Neuronal stem cell (in vitro differentiated cells): ENCODE results near the gene SERPINA5.
A peak's percentile ranks its signal among the peaks of the same experiment; 100 is the strongest.

Experiments used
- DNase-seq: peaks from one replicate; pipeline ENCODE4 v3.0.0-alpha.2; 2013; ENCODE audit warnings: low spot score
- H2AFZ ChIP-seq: one replicate; pipeline ENCODE4 v1.6.1; 2013; ENCODE audit warnings: mild to moderate bottlenecking, low read length, inconsistent platforms
- H2AK5ac ChIP-seq: 2 replicates; pipeline ENCODE4 v1.6.1; 2013; ENCODE audit warnings: low read depth, mild to moderate bottlenecking, inconsistent platforms, low read length, moderate library complexity, mixed read lengths
- H2BK120ac ChIP-seq: 2 replicates; pipeline ENCODE4 v1.6.1; 2013; ENCODE audit warnings: low read depth, mild to moderate bottlenecking, inconsistent platforms, low read length, moderate library complexity, mixed read lengths
- H2BK12ac ChIP-seq: one replicate; pipeline ENCODE4 v1.6.1; 2013; ENCODE audit warnings: low read length, inconsistent platforms
- H2BK15ac ChIP-seq: 2 replicates; pipeline ENCODE4 v1.6.1; 2013; ENCODE audit warnings: mild to moderate bottlenecking, low read length, inconsistent platforms, mixed read lengths
- H2BK5ac ChIP-seq: one replicate; pipeline ENCODE4 v1.6.1; 2013; ENCODE audit warnings: inconsistent platforms, mild to moderate bottlenecking, low read length, moderate library complexity
- H3K14ac ChIP-seq: one replicate; pipeline ENCODE4 v1.6.1; 2013; ENCODE audit warnings: low read length, inconsistent platforms
- H3K18ac ChIP-seq: 2 replicates; pipeline ENCODE4 v1.6.1; 2013; ENCODE audit warnings: low read length, inconsistent platforms
- H3K23ac ChIP-seq: 2 replicates; pipeline ENCODE4 v1.6.1; 2013; ENCODE audit warnings: low read depth, mild to moderate bottlenecking, mixed read lengths, low read length, inconsistent platforms; ENCODE audit not compliant: poor library complexity
- H3K27ac ChIP-seq: replicated peaks from 3 replicates; pipeline ENCODE4 v1.5.1; 2013; ENCODE audit warnings: low read length, inconsistent platforms
- H3K27me3 ChIP-seq, 3 experiments: 2 replicates each; pipeline ENCODE4 v1.6.1; 2013; ENCODE audit warnings: low read length in 3 of 3, mild to moderate bottlenecking in 2 of 3, inconsistent platforms in 1 of 3, low read depth in 1 of 3, mixed read lengths in 1 of 3, moderate library complexity in 1 of 3; ENCODE audit not compliant: control insufficient read depth in 3 of 3, insufficient read depth in 3 of 3
- H3K36me3 ChIP-seq, 2 donors: replicated peaks in 1 of 2; 2 replicates each; pipeline ENCODE4 v1.6.1; 2013; ENCODE audit warnings: low read length in 2 of 2; ENCODE audit not compliant: control insufficient read depth in 2 of 2, insufficient read depth in 2 of 2
- H3K4ac ChIP-seq: 2 replicates; pipeline ENCODE4 v1.6.1; 2013; ENCODE audit warnings: inconsistent platforms, mild to moderate bottlenecking, low read length, moderate library complexity
- H3K4me1 ChIP-seq, 2 donors: 1 replicate in 1 of 2; 2 replicates in 1 of 2; pipeline ENCODE4 v1.6.1; 2013; ENCODE audit warnings: low read length in 2 of 2, low read depth in 1 of 2; ENCODE audit not compliant: control insufficient read depth in 2 of 2, insufficient read depth in 1 of 2
- H3K4me2 ChIP-seq: one replicate; pipeline ENCODE4 v1.6.1; 2013; ENCODE audit warnings: mild to moderate bottlenecking, low read length, inconsistent platforms; ENCODE audit not compliant: insufficient read depth, poor library complexity, severe bottlenecking
- H3K4me3 ChIP-seq, 2 donors: 2 replicates each; pipeline ENCODE4 v1.5.1; 2013; ENCODE audit warnings: low read length in 2 of 2, mild to moderate bottlenecking in 2 of 2, inconsistent platforms in 1 of 2, moderate library complexity in 1 of 2
- H3K79me1 ChIP-seq: one replicate; pipeline ENCODE4 v1.6.1; 2013; ENCODE audit warnings: low read depth, mild to moderate bottlenecking, inconsistent platforms, low read length, moderate library complexity
- H3K9ac ChIP-seq: one replicate; pipeline ENCODE4 v1.6.1; 2013; ENCODE audit warnings: mild to moderate bottlenecking, low read depth, low read length, inconsistent platforms; ENCODE audit not compliant: poor library complexity
- H3K9me3 ChIP-seq, 2 donors: replicated peaks in 1 of 2; 2 replicates each; pipeline versions ENCODE3 to v1.6.1; 2013; ENCODE audit warnings: low read length in 2 of 2, mild to moderate bottlenecking in 2 of 2, inconsistent platforms in 1 of 2, low read depth in 1 of 2, mixed read lengths in 1 of 2, moderate library complexity in 1 of 2; ENCODE audit not compliant: control insufficient read depth in 2 of 2, insufficient read depth in 1 of 2
- H4K8ac ChIP-seq: one replicate; pipeline ENCODE4 v1.6.1; 2013; ENCODE audit warnings: low read depth, mild to moderate bottlenecking, inconsistent platforms, low read length, moderate library complexity
- H4K91ac ChIP-seq: one replicate; pipeline ENCODE4 v1.6.1; 2013; ENCODE audit warnings: low read length, low read depth, mild to moderate bottlenecking, inconsistent platforms; ENCODE audit not compliant: poor library complexity
- WGBS, 2 donors: extraction: QIAGEN DNeasy Blood & Tissue Kit; methylation state at CpG; one replicate each; pipeline ENCODE4 v1.1.7; 2013; ENCODE audit warnings: missing lambda C conversion rate in 2 of 2, mixed read lengths in 1 of 2; ENCODE audit not compliant: insufficient read length in 2 of 2, insufficient replicate concordance in 1 of 2; ENCODE audit errors: extremely low coverage in 2 of 2; 5-methylcytosine and 5-hydroxymethylcytosine counted together

The SERPINA5 gene

GRCh38 chr14:94586635-94587034, 5.4 kb downstream of the SERPINA5 start:
- no peak overlapping the region for H2BK5ac ChIP-seq
- H2AK5ac ChIP-seq = no peak overlapping the region
- H3K27ac ChIP-seq = no peak overlapping the region

GRCh38 chr14:94588311-94588710, 7.1 kb downstream of the SERPINA5 start:
- H2BK12ac ChIP-seq = no peak overlapping the region
- no peaks in the 10 kb centered on the region for H3K79me1 ChIP-seq
- H3K18ac ChIP-seq = no peak overlapping the region
- no peak overlapping the region for H3K27ac ChIP-seq
- no peak overlapping the region for H2AK5ac ChIP-seq
- no peak overlapping the region for H4K8ac ChIP-seq
- H2BK120ac ChIP-seq = no peak overlapping the region
- no peak for DNase-seq
- no peak overlapping the region for H3K4me2 ChIP-seq
- H3K9ac ChIP-seq = no peak overlapping the region
- no peak overlapping the region for H2BK15ac ChIP-seq
- no peaks in the 10 kb centered on the region for H3K36me3 ChIP-seq
- no peak overlapping the region for H3K4ac ChIP-seq
- no peak overlapping the region for H2AFZ ChIP-seq
- H3K23ac ChIP-seq = no peak overlapping the region
- WGBS, 2 donors = no CpG with 5 or more reads among the region's 4 CpGs
- H3K9me3 ChIP-seq = no peaks in the 10 kb centered on the region
- peaks cover 0 to 7% of the 10 kb centered on the region in 2 donors for H3K4me1 ChIP-seq
- H3K14ac ChIP-seq = no peak overlapping the region
- no peak overlapping the region for H2BK5ac ChIP-seq
- H3K4me3 ChIP-seq = no peak overlapping the region
- H3K27me3 ChIP-seq = no peaks in the 10 kb centered on the region
- no peak overlapping the region for H4K91ac ChIP-seq

More at GRCh38 chr14:94586635-94587034, 5.4 kb downstream of the SERPINA5 start:
- Histone ChIP-seq H3K23ac (no peak overlapping the region), H3K9ac (no peak overlapping the region), H2BK12ac (no peak overlapping the region), H2AFZ (no peak overlapping the region), H3K4me3 (no peak overlapping the region), H4K8ac (no peak overlapping the region), H3K4me1 (peaks cover 0 to 9% of the 10 kb centered on the region in 2 donors), H3K14ac (peak overlapping the region; percentile 17), H3K9me3 (no peaks in the 10 kb centered on the region), H3K18ac (peak overlapping the region; percentile 9), H3K79me1 (no peaks in the 10 kb centered on the region), H2BK15ac (no peak overlapping the region), H4K91ac (no peak overlapping the region), H3K4me2 (no peak overlapping the region), H3K4ac (no peak overlapping the region), H3K27me3 (no peaks in the 10 kb centered on the region), H2BK120ac (no peak overlapping the region), H3K36me3 (no peaks in the 10 kb centered on the region)
- DNase-seq = no peak
- no CpG with 5 or more reads among the region's 4 CpGs for WGBS, 2 donors

GRCh38 chr14:94591073-94591472, 9.8 kb downstream of the SERPINA5 start:
- Histone ChIP-seq H4K8ac (no peak overlapping the region), H3K23ac (no peak overlapping the region)

GRCh38 chr14:94591871-94592270, 10.6 kb downstream of the SERPINA5 start:
- Histone ChIP-seq H4K91ac (no peak overlapping the region), H3K18ac (peak overlapping the region; percentile 15), H3K27ac (no peak overlapping the region), H2BK12ac (no peak overlapping the region), H3K4me3 (no peak overlapping the region), H3K79me1 (no peaks in the 10 kb centered on the region), H3K23ac (no peak overlapping the region), H3K4me1 (no peaks in the 10 kb centered on the region), H2BK120ac (no peak overlapping the region), H2BK5ac (no peak overlapping the region), H3K4ac (no peak overlapping the region), H2BK15ac (peak overlapping the region; percentile 62), H3K9me3 (no peaks in the 10 kb centered on the region), H3K27me3 (no peaks in the 10 kb centered on the region), H3K9ac (no peak overlapping the region), H3K14ac (no peak overlapping the region), H4K8ac (no peak overlapping the region), H3K4me2 (no peak overlapping the region), H2AK5ac (no peak overlapping the region), H3K36me3 (no peaks in the 10 kb centered on the region), H2AFZ (no peak overlapping the region)
- DNase-seq = no peak
- WGBS, 2 donors = no CpG with 5 or more reads among the region's 8 CpGs

More at GRCh38 chr14:94591073-94591472, 9.8 kb downstream of the SERPINA5 start:
- no peak for DNase-seq
- Histone ChIP-seq H3K4me3 (no peak overlapping the region), H3K14ac (no peak overlapping the region), H2BK5ac (no peak overlapping the region), H3K9me3 (no peaks in the 10 kb centered on the region), H2BK120ac (no peak overlapping the region), H3K27ac (no peak overlapping the region), H3K18ac (no peak overlapping the region), H4K91ac (no peak overlapping the region), H2BK12ac (no peak overlapping the region), H3K9ac (no peak overlapping the region), H2BK15ac (no peak overlapping the region), H3K4ac (no peak overlapping the region), H3K27me3 (no peaks in the 10 kb centered on the region), H3K36me3 (no peaks in the 10 kb centered on the region), H2AK5ac (no peak overlapping the region), H2AFZ (no peak overlapping the region), H3K4me1 (no peaks in the 10 kb centered on the region), H3K4me2 (no peak overlapping the region), H3K79me1 (no peaks in the 10 kb centered on the region)
